K562 (cell line): ENCODE results near the gene CMTM5. TPM values are rescaled to one million over a fixed set of nuclear protein-coding genes. Genes with fewer than 3 reads are reported as not detected.

ENCODE experiments used
- ATAC-seq: fragments of 200-7000 bp; cut with Tn5 transposase; 3 replicates; pipeline ENCODE4 v1.9.1; 2020; ENCODE audit warnings: moderate library complexity
- BruUV-seq: library from RNA; stranded (reverse); fragments of 400-500 nt; replicated peaks from 2 replicates; lab custom pipeline; 2021; lab: Mats Ljungman, UMichigan
- CTCF ChIA-PET: fragments of 300-600 bp; formaldehyde crosslinking; extraction: SDS; loops from one replicate; lab custom pipeline; 2021; ENCODE audit warnings: low intra/inter-chr PET ratio; lab: Yijun Ruan, JAX
- POLR2A ChIA-PET: fragments of 300-600, 350-650 bp; sonication (Branson Sonifier 250); formaldehyde crosslinking; extraction: SDS; loops from one replicate; lab custom pipeline; 2021; ENCODE audit warnings: antibody characterized with exemption, inconsistent platforms; lab: Yijun Ruan, JAX
- DNase-seq, 4 experiments: peaks; one replicate each; pipeline versions ENCODE4 v3.0.0 to v3.0.0-alpha.2; 2011 to 2018; ENCODE audit warnings: low spot score in 3 of 4, mixed read lengths in 3 of 4; ENCODE audit errors: extremely low read depth in 1 of 4
- FAIRE-seq: peaks from 2 replicates; lab custom pipeline; 2011; peaks lifted over from hg19 to GRCh38; lab: Jason Lieb, UNC
- H2AFZ ChIP-seq: 2 replicates; pipeline ENCODE4 v1.6.0; 2011; ENCODE audit warnings: low read depth, low read length, control low read depth, inconsistent platforms
- H3K27ac ChIP-seq: fragments of 200-600 bp; 3 replicates; pipeline ENCODE4 v1.8.0; 2011; ENCODE audit warnings: low read depth, mild to moderate bottlenecking, control low read depth, inconsistent platforms, low read length, moderate library complexity, mixed read lengths; ENCODE audit errors: extremely low read depth
- H3K27me3 ChIP-seq, 2 experiments: fragments of 300-600 bp in 1 of 2; 2 replicates in 1 of 2; 3 replicates in 1 of 2; pipeline versions ENCODE4 v1.6.0 to v1.8.0; 2011; ENCODE audit warnings: inconsistent platforms in 2 of 2, low read length in 2 of 2, mild to moderate bottlenecking in 1 of 2, mixed read lengths in 1 of 2, moderate library complexity in 1 of 2; ENCODE audit not compliant: control insufficient read depth in 2 of 2, insufficient read depth in 2 of 2
- H3K36me3 ChIP-seq: fragments of 300-600 bp; 3 replicates; pipeline ENCODE4 v1.8.0; 2011; ENCODE audit warnings: mild to moderate bottlenecking, low read length, inconsistent platforms; ENCODE audit not compliant: control insufficient read depth, insufficient read depth
- H3K4me1 ChIP-seq, 2 experiments: fragments of 200-600 bp in 1 of 2; replicated peaks in 1 of 2; 2 replicates in 1 of 2; 3 replicates in 1 of 2; pipeline versions ENCODE4 v1.5.1 to v1.8.0; 2011; ENCODE audit warnings: inconsistent platforms in 2 of 2, low read length in 2 of 2, mild to moderate bottlenecking in 1 of 2, mixed read lengths in 1 of 2, moderate library complexity in 1 of 2; ENCODE audit not compliant: control insufficient read depth in 2 of 2, insufficient read depth in 2 of 2
- H3K4me2 ChIP-seq: 2 replicates; pipeline ENCODE4 v1.6.1; 2011; ENCODE audit warnings: low read length, control low read depth, inconsistent platforms, mixed read lengths; ENCODE audit not compliant: insufficient read depth
- H3K4me3 ChIP-seq: fragments of 200-600 bp; sonication (generic), shearing (Covaris generic); 2 replicates; pipeline ENCODE4 v1.5.1; 2016; ENCODE audit warnings: control low read depth, inconsistent platforms
- H3K79me2 ChIP-seq: fragments of 200-600 bp; 3 replicates; pipeline ENCODE4 v1.8.0; 2011; ENCODE audit warnings: low read length, inconsistent platforms; ENCODE audit not compliant: control insufficient read depth, insufficient read depth
- H3K9ac ChIP-seq, 2 experiments: 2 replicates each; pipeline versions ENCODE4 v1.6.0 to v1.6.1; 2011; ENCODE audit warnings: low read depth in 2 of 2, low read length in 2 of 2, control low read depth in 1 of 2, inconsistent platforms in 1 of 2, mild to moderate bottlenecking in 1 of 2, mixed read lengths in 1 of 2; ENCODE audit not compliant: insufficient read depth in 1 of 2
- H3K9me1 ChIP-seq: one replicate; pipeline ENCODE4 v1.6.0; 2011; ENCODE audit warnings: inconsistent platforms, mild to moderate bottlenecking, low read length, moderate library complexity; ENCODE audit not compliant: control insufficient read depth, insufficient read depth
- H3K9me3 ChIP-seq: replicated peaks from 2 replicates; pipeline ENCODE4 v1.5.1; 2011; ENCODE audit warnings: low read depth, low read length, inconsistent platforms; ENCODE audit not compliant: control insufficient read depth, insufficient read depth
- H4K20me1 ChIP-seq: replicated peaks from 2 replicates; pipeline ENCODE4 v1.6.1; 2011; ENCODE audit warnings: low read length, inconsistent platforms, mixed read lengths; ENCODE audit not compliant: control insufficient read depth, insufficient read depth
- ETV5 ChIP-seq: sonication (generic); formaldehyde crosslinking; IDR thresholded peaks from 2 replicates; pipeline ENCODE4 v1.4.0; 2020; ENCODE audit warnings: low read depth, mild to moderate bottlenecking, missing genetic modification reagents
- SMARCE1 ChIP-seq: fragments of 450-650 bp; IDR thresholded peaks from 2 replicates; pipeline ENCODE4 v1.7.1; 2016; ENCODE audit warnings: mild to moderate bottlenecking
- WGBS: fragments of 100-300 bp; shearing (Covaris generic); methylation state at CpG from one replicate; pipeline ENCODE4 v1.1.6; 2016; ENCODE audit warnings: low coverage, mixed read lengths; ENCODE audit not compliant: insufficient coverage; ENCODE audit errors: missing lambda C conversion rate; 5-methylcytosine and 5-hydroxymethylcytosine counted together
- in situ Hi-C: fragments of 300-500 bp; cut with MboI; formaldehyde crosslinking; loops from 4 replicates; pipeline ENCODE4 v1.15.0; 2018; ENCODE audit warnings: inconsistent platforms, mixed read lengths
- intact Hi-C: fragments of 100-400 bp; cut with micrococcal nuclease; formaldehyde crosslinking; loops from 2 replicates; pipeline ENCODE4 v1.14.2; 2022
- polyA plus RNA-seq, 8 experiments: library from polyadenylated mRNA; depleted of rRNA in 4 of 8; stranded (reverse) in 5 of 8; unstranded in 3 of 8; fragments of >200 nt; fragmentation: Nextera tagmentation in 2 of 8; fragmentation: Illumina TruSeq in 1 of 8; extraction: Ambion mirVana in 2 of 8; extraction: Trizol in 1 of 8; gene quantifications; 2 replicates each; pipeline versions ENCODE4 v1.2.1 to v1.2.3, GENCODE V29; 2011 to 2014; ENCODE audit warnings: inconsistent platforms in 1 of 8, missing spikeins in 1 of 8
- total RNA-seq, 7 experiments: library from RNA; depleted of rRNA in 6 of 7; stranded (reverse); fragments of >200 nt in 6 of 7; fragmentation: Illumina TruSeq in 2 of 7; extraction: Trizol in 2 of 7; gene quantifications; 2 replicates each; pipeline versions ENCODE4 v1.2.1 to v1.2.3, GENCODE V29; 2011 to 2021; ENCODE audit warnings: low replicate concordance in 1 of 7
- TF ChIP-seq, protein P1 (sequence below): fragments of 450-650 bp; IDR thresholded peaks from 2 replicates; pipeline ENCODE4 v1.6.1; 2016; ENCODE audit warnings: low read depth, mild to moderate bottlenecking, moderate library complexity
- TF ChIP-seq, protein P2 (sequence below), 2 experiments: fragments of 450-650 bp; formaldehyde crosslinking in 1 of 2; IDR thresholded peaks; 2 replicates each; pipeline versions ENCODE4 v1.4.0 to v1.6.1; 2014 to 2020; ENCODE audit warnings: mild to moderate bottlenecking in 2 of 2, borderline replicate concordance in 1 of 2, low read depth in 1 of 2
- TF ChIP-seq, protein P3 (sequence below): fragments of 150-350 bp; IDR thresholded peaks from 2 replicates; pipeline ENCODE4 v1.6.1; 2014; ENCODE audit warnings: low read depth, mild to moderate bottlenecking, low read length, borderline replicate concordance
- TF ChIP-seq, protein P4 (sequence below): fragments of 450-650 bp; IDR thresholded peaks from 2 replicates; pipeline ENCODE4 v1.6.1; 2017; ENCODE audit warnings: antibody characterized with exemption

CMTM5 gene
- total and polyA plus RNA-seq, 9 of the 15 experiments (the other 6 are each of a cell fraction or from before 2014, with no cell fraction given), result 0.21 TPM; not detected in 8

- BruUV-seq, result no TSS peak
- no peak overlapping the region for H2AFZ ChIP-seq
- POLR2A ChIA-PET, result no interaction called here
- 10% methylated on average over 3 of the region's 3 CpGs for WGBS
- H4K20me1 ChIP-seq, result no peaks in the 10 kb centered on the region
- H3K79me2 ChIP-seq, result no peaks in the 10 kb centered on the region
- intact Hi-C loops, result no loop called here
- peaks cover 8 to 57% of the 10 kb centered on the region in 2 experiments; a peak in 4 of 5 replicates for H3K27me3 ChIP-seq
- no peak overlapping the region for H3K4me3 ChIP-seq
- H3K9ac ChIP-seq, result no peak overlapping the region
- in situ Hi-C loops, result no loop called here
- CTCF ChIA-PET, result interaction anchor here (1.0 to 1.2 kb wide), 2 partner anchors 175 to 242 kb away, joined by 3 to 4 read pairs; no protein-coding TSS in a partner anchor
- no peaks in the 10 kb centered on the region for H3K36me3 ChIP-seq
- H3K4me1 ChIP-seq, result peaks cover 0 to 21% of the 10 kb centered on the region in 2 experiments; a peak in 3 of 5 replicates
- no peak overlapping the region for H3K4me2 ChIP-seq
- DNase-seq, result peak in 1 of 4 experiments; percentile 12
- no peak overlapping the region for H3K27ac ChIP-seq
- ATAC-seq, result 0 out of 3 replicates have a peak, but pooled peaks have one; percentile 35
- H3K9me1 ChIP-seq, result no peaks in the 10 kb centered on the region
- FAIRE-seq, result no peak
- H3K9me3 ChIP-seq, result no peaks in the 10 kb centered on the region
- TF ChIP-seq, protein P1, sequence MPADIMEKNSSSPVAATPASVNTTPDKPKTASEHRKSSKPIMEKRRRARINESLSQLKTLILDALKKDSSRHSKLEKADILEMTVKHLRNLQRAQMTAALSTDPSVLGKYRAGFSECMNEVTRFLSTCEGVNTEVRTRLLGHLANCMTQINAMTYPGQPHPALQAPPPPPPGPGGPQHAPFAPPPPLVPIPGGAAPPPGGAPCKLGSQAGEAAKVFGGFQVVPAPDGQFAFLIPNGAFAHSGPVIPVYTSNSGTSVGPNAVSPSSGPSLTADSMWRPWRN, result no peak
- TF ChIP-seq, protein P2, sequence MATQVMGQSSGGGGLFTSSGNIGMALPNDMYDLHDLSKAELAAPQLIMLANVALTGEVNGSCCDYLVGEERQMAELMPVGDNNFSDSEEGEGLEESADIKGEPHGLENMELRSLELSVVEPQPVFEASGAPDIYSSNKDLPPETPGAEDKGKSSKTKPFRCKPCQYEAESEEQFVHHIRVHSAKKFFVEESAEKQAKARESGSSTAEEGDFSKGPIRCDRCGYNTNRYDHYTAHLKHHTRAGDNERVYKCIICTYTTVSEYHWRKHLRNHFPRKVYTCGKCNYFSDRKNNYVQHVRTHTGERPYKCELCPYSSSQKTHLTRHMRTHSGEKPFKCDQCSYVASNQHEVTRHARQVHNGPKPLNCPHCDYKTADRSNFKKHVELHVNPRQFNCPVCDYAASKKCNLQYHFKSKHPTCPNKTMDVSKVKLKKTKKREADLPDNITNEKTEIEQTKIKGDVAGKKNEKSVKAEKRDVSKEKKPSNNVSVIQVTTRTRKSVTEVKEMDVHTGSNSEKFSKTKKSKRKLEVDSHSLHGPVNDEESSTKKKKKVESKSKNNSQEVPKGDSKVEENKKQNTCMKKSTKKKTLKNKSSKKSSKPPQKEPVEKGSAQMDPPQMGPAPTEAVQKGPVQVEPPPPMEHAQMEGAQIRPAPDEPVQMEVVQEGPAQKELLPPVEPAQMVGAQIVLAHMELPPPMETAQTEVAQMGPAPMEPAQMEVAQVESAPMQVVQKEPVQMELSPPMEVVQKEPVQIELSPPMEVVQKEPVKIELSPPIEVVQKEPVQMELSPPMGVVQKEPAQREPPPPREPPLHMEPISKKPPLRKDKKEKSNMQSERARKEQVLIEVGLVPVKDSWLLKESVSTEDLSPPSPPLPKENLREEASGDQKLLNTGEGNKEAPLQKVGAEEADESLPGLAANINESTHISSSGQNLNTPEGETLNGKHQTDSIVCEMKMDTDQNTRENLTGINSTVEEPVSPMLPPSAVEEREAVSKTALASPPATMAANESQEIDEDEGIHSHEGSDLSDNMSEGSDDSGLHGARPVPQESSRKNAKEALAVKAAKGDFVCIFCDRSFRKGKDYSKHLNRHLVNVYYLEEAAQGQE (IDR thresholded peaks at IDR 0.05; ENCODE audit: borderline replicate concordance), result peak; percentile 15; the same call in 1 of the 2 replicates
- TF ChIP-seq, protein P2 (CRISPR knock-in tag; IDR thresholded peaks at IDR 0.05; ENCODE audit: low read depth), result no peak
- TF ChIP-seq, protein P3, sequence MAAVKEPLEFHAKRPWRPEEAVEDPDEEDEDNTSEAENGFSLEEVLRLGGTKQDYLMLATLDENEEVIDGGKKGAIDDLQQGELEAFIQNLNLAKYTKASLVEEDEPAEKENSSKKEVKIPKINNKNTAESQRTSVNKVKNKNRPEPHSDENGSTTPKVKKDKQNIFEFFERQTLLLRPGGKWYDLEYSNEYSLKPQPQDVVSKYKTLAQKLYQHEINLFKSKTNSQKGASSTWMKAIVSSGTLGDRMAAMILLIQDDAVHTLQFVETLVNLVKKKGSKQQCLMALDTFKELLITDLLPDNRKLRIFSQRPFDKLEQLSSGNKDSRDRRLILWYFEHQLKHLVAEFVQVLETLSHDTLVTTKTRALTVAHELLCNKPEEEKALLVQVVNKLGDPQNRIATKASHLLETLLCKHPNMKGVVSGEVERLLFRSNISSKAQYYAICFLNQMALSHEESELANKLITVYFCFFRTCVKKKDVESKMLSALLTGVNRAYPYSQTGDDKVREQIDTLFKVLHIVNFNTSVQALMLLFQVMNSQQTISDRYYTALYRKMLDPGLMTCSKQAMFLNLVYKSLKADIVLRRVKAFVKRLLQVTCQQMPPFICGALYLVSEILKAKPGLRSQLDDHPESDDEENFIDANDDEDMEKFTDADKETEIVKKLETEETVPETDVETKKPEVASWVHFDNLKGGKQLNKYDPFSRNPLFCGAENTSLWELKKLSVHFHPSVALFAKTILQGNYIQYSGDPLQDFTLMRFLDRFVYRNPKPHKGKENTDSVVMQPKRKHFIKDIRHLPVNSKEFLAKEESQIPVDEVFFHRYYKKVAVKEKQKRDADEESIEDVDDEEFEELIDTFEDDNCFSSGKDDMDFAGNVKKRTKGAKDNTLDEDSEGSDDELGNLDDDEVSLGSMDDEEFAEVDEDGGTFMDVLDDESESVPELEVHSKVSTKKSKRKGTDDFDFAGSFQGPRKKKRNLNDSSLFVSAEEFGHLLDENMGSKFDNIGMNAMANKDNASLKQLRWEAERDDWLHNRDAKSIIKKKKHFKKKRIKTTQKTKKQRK, result no peak
- TF ChIP-seq ETV5 (CRISPR knock-in tag) (no peak), SMARCE1 (no peak)
- TF ChIP-seq, protein P4, sequence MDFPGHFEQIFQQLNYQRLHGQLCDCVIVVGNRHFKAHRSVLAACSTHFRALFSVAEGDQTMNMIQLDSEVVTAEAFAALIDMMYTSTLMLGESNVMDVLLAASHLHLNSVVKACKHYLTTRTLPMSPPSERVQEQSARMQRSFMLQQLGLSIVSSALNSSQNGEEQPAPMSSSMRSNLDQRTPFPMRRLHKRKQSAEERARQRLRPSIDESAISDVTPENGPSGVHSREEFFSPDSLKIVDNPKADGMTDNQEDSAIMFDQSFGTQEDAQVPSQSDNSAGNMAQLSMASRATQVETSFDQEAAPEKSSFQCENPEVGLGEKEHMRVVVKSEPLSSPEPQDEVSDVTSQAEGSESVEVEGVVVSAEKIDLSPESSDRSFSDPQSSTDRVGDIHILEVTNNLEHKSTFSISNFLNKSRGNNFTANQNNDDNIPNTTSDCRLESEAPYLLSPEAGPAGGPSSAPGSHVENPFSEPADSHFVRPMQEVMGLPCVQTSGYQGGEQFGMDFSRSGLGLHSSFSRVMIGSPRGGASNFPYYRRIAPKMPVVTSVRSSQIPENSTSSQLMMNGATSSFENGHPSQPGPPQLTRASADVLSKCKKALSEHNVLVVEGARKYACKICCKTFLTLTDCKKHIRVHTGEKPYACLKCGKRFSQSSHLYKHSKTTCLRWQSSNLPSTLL, result no peak
Observed at GRCh38 chr14:23362200-23362599, 14.6 kb upstream of the CMTM5 start.
